ENCODE measurements around the gene SRC. TPM values are rescaled to one million over a fixed set of nuclear protein-coding genes. Genes with fewer than 3 reads are reported as not detected.

The SRC gene
- total RNA-seq, 1 donor from 2014 or later = 48.6 TPM

GRCh38 chr20:37420610-37421009, 74.7 kb downstream of the SRC start:
- no peak overlapping the region for H3K4me3 ChIP-seq
- no peaks in the 10 kb centered on the region for H3K4me1 ChIP-seq
- H3K27ac ChIP-seq = no peak overlapping the region
- intact Hi-C loops (cut with DNase I) = no loop called here
- no peaks in the 10 kb centered on the region for H3K9me3 ChIP-seq
- H3K36me3 ChIP-seq = no peaks in the 10 kb centered on the region
- TF ChIP-seq POLR2A (IDR thresholded peaks at IDR 0.05) = no peak
- TF ChIP-seq CTCF (IDR thresholded peaks at IDR 0.05) = no peak
- no peak for TF ChIP-seq POLR2AphosphoS5 (IDR thresholded peaks at IDR 0.05; ENCODE audit: insufficient read depth in 1 of 2, low read depth in 1 of 2)
- DNase-seq (ENCODE audit: extremely low spot score in 2 of 2) = no peak
- H3K27me3 ChIP-seq = no peaks in the 10 kb centered on the region

GRCh38 chr20:37421060-37421905, 75.3 kb downstream of the SRC start:
- intact Hi-C loops (cut with DNase I) = no loop called here
- H3K27ac ChIP-seq = no peak overlapping the region
- no peaks in the 10 kb centered on the region for H3K4me1 ChIP-seq
- no peak overlapping the region for H3K4me3 ChIP-seq
- H3K9me3 ChIP-seq = no peaks in the 10 kb centered on the region
- no peaks in the 10 kb centered on the region for H3K27me3 ChIP-seq
- DNase-seq (ENCODE audit: extremely low spot score in 2 of 2) = no peak
- TF ChIP-seq CTCF (IDR thresholded peaks at IDR 0.05) = no peak
- H3K36me3 ChIP-seq = no peaks in the 10 kb centered on the region

- H3K27ac ChIP-seq = no peak overlapping the region
- H3K36me3 ChIP-seq = no peaks in the 10 kb centered on the region
- no peaks in the 10 kb centered on the region for H3K27me3 ChIP-seq
- intact Hi-C loops (cut with DNase I) = no loop called here
- no peaks in the 10 kb centered on the region for H3K9me3 ChIP-seq
- no peaks in the 10 kb centered on the region for H3K4me1 ChIP-seq
- no peak overlapping the region for H3K4me3 ChIP-seq
- DNase-seq (ENCODE audit: extremely low spot score in 2 of 2) = no peak
- TF ChIP-seq POLR2AphosphoS5 (IDR thresholded peaks at IDR 0.05; ENCODE audit: insufficient read depth in 1 of 2, low read depth in 1 of 2) (no peak), POLR2A (IDR thresholded peaks at IDR 0.05) (no peak), CTCF (IDR thresholded peaks at IDR 0.05) (no peak)
Observed at GRCh38 chr20:37421988-37422387, 76.0 kb downstream of the SRC start.

- TF ChIP-seq CTCF (IDR thresholded peaks at IDR 0.05) (no peak), POLR2A (IDR thresholded peaks at IDR 0.05) (no peak), POLR2AphosphoS5 (IDR thresholded peaks at IDR 0.05; ENCODE audit: insufficient read depth in 1 of 2, low read depth in 1 of 2) (no peak)
- no peaks in the 10 kb centered on the region for H3K9me3 ChIP-seq
- H3K4me1 ChIP-seq = no peaks in the 10 kb centered on the region
- no peak for DNase-seq (ENCODE audit: extremely low spot score in 2 of 2)
- H3K27ac ChIP-seq = no peak overlapping the region
- no peaks in the 10 kb centered on the region for H3K36me3 ChIP-seq
- no peaks in the 10 kb centered on the region for H3K27me3 ChIP-seq
- intact Hi-C loops (cut with DNase I) = no loop called here
- no peak overlapping the region for H3K4me3 ChIP-seq
Observed at GRCh38 chr20:37422791-37423286, 76.9 kb downstream of the SRC start.

GRCh38 chr20:37423545-37423944, 77.6 kb downstream of the SRC start:
- TF ChIP-seq POLR2A (IDR thresholded peaks at IDR 0.05) = no peak
- no peak for TF ChIP-seq CTCF (IDR thresholded peaks at IDR 0.05)
- no peak for TF ChIP-seq POLR2AphosphoS5 (IDR thresholded peaks at IDR 0.05; ENCODE audit: insufficient read depth in 1 of 2, low read depth in 1 of 2)
- Histone ChIP-seq H3K4me3 (no peak overlapping the region), H3K27ac (no peak overlapping the region), H3K36me3 (no peaks in the 10 kb centered on the region), H3K4me1 (no peaks in the 10 kb centered on the region), H3K27me3 (no peaks in the 10 kb centered on the region), H3K9me3 (no peaks in the 10 kb centered on the region)
- DNase-seq (ENCODE audit: extremely low spot score in 2 of 2) = no peak
- intact Hi-C loops (cut with DNase I) = no loop called here
